Body of pancreas (tissue), 4 donors: Measurements from ENCODE around the gene MUC20.
"Not testable (repeated sequence)": the region's sequence is repeated elsewhere in the genome, so short reads cannot be mapped to it uniquely, and the experiment has no call there.

Experiments used
- CTCF ChIP-seq, 7 experiments: fragments of 450-650 bp in 4 of 7; fragments of 200-600 bp in 3 of 7; sonication (generic) in 3 of 7; IDR thresholded peaks; one replicate each; pipeline ENCODE4 v1.5.1; 2016 to 2019; ENCODE audit warnings: antibody characterized with exemption in 7 of 7
- POLR2A ChIP-seq, 3 donors: fragments of 450-650 bp; IDR thresholded peaks; one replicate each; pipeline ENCODE4 v1.6.1; 2016; ENCODE audit warnings: antibody characterized with exemption in 3 of 3, mild to moderate bottlenecking in 2 of 3

GRCh38 chr3:195686537-195687208, 34.1 kb upstream of the MUC20 start:
- TF ChIP-seq CTCF, POLR2A (IDR thresholded peaks at IDR 0.05): not testable (repeated sequence)
